ENCODE data around the gene TCF7. TPM values are rescaled to one million over a fixed set of nuclear protein-coding genes. Genes with fewer than 3 reads are reported as not detected.

The TCF7 gene
- polyA plus RNA-seq, 1 experiment = 0.78 TPM

DNA sequence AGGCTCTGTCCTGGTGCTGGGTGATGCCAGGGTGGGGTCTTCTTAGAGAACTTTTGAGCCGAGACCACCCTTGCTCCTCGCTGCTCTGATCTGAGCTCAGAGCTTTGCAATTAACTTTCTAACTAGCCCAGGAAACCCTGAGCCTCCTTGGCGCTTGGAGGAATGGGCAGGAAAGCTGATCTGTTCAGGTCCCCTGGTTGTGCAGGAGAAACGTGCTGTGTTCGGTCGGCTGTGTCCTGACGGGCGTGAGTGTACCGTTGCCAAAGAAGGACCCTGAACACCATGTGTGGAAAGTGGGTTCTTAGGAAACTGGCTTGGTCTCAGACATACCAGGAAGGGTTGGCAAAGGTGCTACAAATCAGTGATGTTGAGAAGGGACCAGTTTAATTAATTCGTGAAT is 1.8 kb downstream of the TCF7 start:
- no peaks in the 10 kb centered on the region for H3K36me3 ChIP-seq (ENCODE audit: control insufficient read depth, insufficient read depth, low read length)
- TF ChIP-seq, protein P1, sequence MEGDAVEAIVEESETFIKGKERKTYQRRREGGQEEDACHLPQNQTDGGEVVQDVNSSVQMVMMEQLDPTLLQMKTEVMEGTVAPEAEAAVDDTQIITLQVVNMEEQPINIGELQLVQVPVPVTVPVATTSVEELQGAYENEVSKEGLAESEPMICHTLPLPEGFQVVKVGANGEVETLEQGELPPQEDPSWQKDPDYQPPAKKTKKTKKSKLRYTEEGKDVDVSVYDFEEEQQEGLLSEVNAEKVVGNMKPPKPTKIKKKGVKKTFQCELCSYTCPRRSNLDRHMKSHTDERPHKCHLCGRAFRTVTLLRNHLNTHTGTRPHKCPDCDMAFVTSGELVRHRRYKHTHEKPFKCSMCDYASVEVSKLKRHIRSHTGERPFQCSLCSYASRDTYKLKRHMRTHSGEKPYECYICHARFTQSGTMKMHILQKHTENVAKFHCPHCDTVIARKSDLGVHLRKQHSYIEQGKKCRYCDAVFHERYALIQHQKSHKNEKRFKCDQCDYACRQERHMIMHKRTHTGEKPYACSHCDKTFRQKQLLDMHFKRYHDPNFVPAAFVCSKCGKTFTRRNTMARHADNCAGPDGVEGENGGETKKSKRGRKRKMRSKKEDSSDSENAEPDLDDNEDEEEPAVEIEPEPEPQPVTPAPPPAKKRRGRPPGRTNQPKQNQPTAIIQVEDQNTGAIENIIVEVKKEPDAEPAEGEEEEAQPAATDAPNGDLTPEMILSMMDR (IDR thresholded peaks at IDR 0.05; ENCODE audit: insufficient read depth, low read depth, low read length) = no peak
- DNase-seq (ENCODE audit: low read depth) = no peak
- ChIA-PET CTCF (interaction anchor here (0.9 to 6.7 kb wide), 4 partner anchors 14 to 25 kb away, joined by 3 to 51 read pairs (median 4); no protein-coding TSS in a partner anchor), POLR2A (interaction anchor here (1.2 kb wide), 1 partner anchor 8 kb away, joined by 18 read pairs; no protein-coding TSS in a partner anchor)
- peaks cover 2% of the 10 kb centered on the region for H3K27me3 ChIP-seq (ENCODE audit: control insufficient read depth, insufficient read depth, low read length)
- no peak overlapping the region for H3K4me3 ChIP-seq (ENCODE audit: low read depth, low read length)

DNA sequence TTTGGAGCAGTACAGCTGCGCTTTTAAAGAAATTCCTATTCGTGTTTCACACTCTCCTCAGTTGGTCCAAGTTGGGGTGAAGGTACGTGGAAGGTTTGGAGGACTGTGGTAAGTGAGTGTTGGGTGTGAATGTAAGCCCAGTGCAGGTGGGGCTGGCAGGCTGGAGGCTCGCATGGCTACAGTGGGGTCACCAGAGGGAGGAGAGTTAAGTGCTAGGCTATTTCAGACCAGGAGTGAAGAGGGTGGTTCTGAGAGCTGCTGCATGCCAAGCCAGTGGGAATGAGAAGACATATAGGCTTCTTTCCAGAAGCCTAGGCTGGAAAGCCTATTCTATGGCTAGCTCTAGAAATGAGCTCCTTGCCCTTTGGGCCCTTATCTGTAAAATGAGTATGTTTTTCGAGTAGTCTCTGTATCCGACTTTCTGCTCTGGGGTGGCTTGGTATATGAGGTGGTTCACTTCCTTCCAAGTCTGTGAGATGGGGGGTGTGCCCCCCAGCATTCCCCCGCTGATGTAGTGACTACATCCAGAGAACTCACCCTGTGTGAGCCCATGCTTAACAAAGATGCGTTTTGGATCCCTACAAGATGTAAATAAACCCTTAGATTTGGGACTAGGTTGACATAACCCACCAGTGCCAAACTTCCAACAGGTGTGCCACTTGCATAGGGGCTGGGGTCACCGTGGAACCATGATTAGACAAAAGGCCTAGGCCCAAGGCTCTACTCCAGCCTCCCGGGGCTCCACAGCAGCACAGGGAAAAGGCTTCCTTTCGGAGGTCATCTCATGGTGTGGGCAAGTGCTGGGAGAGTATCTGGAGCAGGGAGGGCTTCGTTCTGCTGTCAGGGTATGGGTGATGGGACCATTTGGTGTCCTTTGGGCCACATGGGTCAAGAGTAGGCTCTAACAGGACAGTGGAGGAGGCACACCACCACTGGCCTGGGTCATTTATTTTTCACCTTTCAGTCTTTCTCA is 2.6 kb downstream of the TCF7 start:
- ChIA-PET CTCF (interaction anchor here (0.9 to 6.7 kb wide), 4 partner anchors 13 to 24 kb away, joined by 4 to 51 read pairs (median 11); no protein-coding TSS in a partner anchor), POLR2A (interaction anchor here (1.2 kb wide), 1 partner anchor 8 kb away, joined by 18 read pairs; no protein-coding TSS in a partner anchor)
- TF ChIP-seq, protein P1 (IDR thresholded peaks at IDR 0.05; ENCODE audit: insufficient read depth, low read depth, low read length) = no peak
- peaks cover 2% of the 10 kb centered on the region for H3K27me3 ChIP-seq (ENCODE audit: control insufficient read depth, insufficient read depth, low read length)
- no peak overlapping the region for H3K4me3 ChIP-seq (ENCODE audit: low read depth, low read length)
- no peaks in the 10 kb centered on the region for H3K36me3 ChIP-seq (ENCODE audit: control insufficient read depth, insufficient read depth, low read length)
- no peak for DNase-seq (ENCODE audit: low read depth)

DNA sequence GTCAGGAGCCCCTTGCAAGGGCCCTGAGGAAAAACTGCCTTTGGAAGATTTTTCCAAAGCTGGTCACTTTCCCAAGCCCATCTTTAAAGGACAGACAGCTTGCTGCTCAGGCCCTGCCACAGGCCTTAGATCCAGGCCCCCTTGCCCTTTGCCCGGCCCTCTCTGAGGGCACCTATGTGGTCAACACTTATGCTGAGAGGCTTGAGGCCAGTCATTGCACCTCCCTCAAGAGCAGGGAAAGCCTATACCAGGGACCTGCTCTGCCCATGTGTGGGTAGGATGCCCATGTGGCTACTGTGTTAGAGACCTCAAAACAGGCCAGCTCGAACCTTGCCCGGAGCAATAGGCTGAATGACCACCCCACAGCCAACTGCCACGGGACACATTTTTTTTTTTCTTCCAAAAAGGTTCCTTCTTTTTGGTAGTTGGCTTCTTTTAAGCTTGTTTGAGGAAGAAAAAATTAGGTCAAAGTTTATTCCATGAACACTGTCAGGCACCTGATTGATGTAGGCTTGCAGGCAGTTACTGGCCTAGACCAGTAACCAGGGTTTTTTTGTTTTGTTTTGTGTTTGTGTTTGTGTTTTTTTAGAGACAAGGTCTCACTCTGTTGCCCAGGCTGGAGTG is 3.8 kb downstream of the TCF7 start:
- POLR2A ChIA-PET = no interaction called here
- Histone ChIP-seq H3K27me3 (ENCODE audit: control insufficient read depth, insufficient read depth, low read length) (peaks cover 2% of the 10 kb centered on the region; the same call in 1 of the 2 replicates), H3K36me3 (ENCODE audit: control insufficient read depth, insufficient read depth, low read length) (no peaks in the 10 kb centered on the region), H3K4me3 (ENCODE audit: low read depth, low read length) (no peak overlapping the region)
- TF ChIP-seq, protein P1 (IDR thresholded peaks at IDR 0.05; ENCODE audit: insufficient read depth, low read depth, low read length) = no peak
- no peak for DNase-seq (ENCODE audit: low read depth)
- CTCF ChIA-PET = interaction anchor here (1.2 to 3.5 kb wide), 2 partner anchors 22 to 78 kb away, joined by 9 to 18 read pairs; no protein-coding TSS in a partner anchor

DNA sequence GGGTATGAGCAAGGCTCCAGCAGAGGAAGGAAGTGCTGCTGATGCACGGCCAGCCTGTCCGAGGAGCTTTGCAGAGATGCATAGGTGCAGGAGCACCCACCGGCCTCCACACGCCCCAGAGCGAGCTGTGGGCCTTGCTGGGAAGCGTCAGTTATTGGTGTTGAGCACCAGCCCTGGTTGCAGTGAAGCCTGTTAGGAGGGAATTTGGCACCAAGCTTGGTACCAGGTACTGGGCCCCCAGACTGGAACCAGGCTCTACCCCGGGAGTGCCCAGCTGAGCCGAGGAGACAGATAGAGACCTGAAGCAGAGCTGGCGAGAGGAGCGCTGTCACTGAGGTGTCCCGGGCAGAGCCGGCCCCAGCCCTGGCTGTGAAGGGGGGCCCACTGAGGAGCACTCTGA is 5.2 kb downstream of the TCF7 start:
- ChIA-PET CTCF (interaction anchor here (3.5 kb wide), 1 partner anchor 21 kb away, joined by 18 read pairs; no protein-coding TSS in a partner anchor), POLR2A (no interaction called here)
- TF ChIP-seq, protein P1 (IDR thresholded peaks at IDR 0.05; ENCODE audit: insufficient read depth, low read depth, low read length) = no peak
- Histone ChIP-seq H3K36me3 (ENCODE audit: control insufficient read depth, insufficient read depth, low read length) (no peaks in the 10 kb centered on the region), H3K4me3 (ENCODE audit: low read depth, low read length) (no peak overlapping the region), H3K27me3 (ENCODE audit: control insufficient read depth, insufficient read depth, low read length) (no peaks in the 10 kb centered on the region)
- no peak for DNase-seq (ENCODE audit: low read depth)

Measured in BJ (cell line).